ENCODE results near the gene ARHGAP42.
A peak's percentile ranks its signal among the peaks of the same experiment; 100 is the strongest.
"Not testable (repeated sequence)": the region's sequence is repeated elsewhere in the genome, so short reads cannot be mapped to it uniquely, and the experiment has no call there.

The ARHGAP42 gene

GRCh38 chr11:100687054-100687629, at the start of gene ARHGAP42:
Gene ARHGAP42 (plus strand): TSS chr11:100687288. CDS start chr11:100687679, 391 bp downstream.
- peak; percentile 40 to 46 for DNase-seq

- DNase-seq, result no peak
Measured at GRCh38 chr11:100637706-100638105, 49.4 kb upstream of the ARHGAP42 start.

- no peak for DNase-seq
Measured at GRCh38 chr11:100638648-100639047, 48.4 kb upstream of the ARHGAP42 start.

GRCh38 chr11:100639140-100639539, 47.9 kb upstream of the ARHGAP42 start:
- peak in 1 of 2 experiments; percentile 2 for DNase-seq

- DNase-seq, result no peak
Measured at GRCh38 chr11:100640071-100640470, 47.0 kb upstream of the ARHGAP42 start.

- peak in 1 of 2 experiments; percentile 12 for DNase-seq
Measured at GRCh38 chr11:100640646-100641045, 46.4 kb upstream of the ARHGAP42 start.

GRCh38 chr11:100641456-100641855, 45.6 kb upstream of the ARHGAP42 start:
- no peak for DNase-seq

GRCh38 chr11:100646545-100646944, 40.5 kb upstream of the ARHGAP42 start:
- no peak for DNase-seq

- no peak for DNase-seq
Measured at GRCh38 chr11:100647861-100648260, 39.2 kb upstream of the ARHGAP42 start.

- DNase-seq, result no peak
Measured at GRCh38 chr11:100663583-100663982, 23.5 kb upstream of the ARHGAP42 start.

GRCh38 chr11:100663996-100664395, 23.1 kb upstream of the ARHGAP42 start:
- no peak for DNase-seq

GRCh38 chr11:100666816-100667215, 20.3 kb upstream of the ARHGAP42 start:
- DNase-seq, result not testable (repeated sequence)

- DNase-seq, result no peak
Measured at GRCh38 chr11:100667449-100667848, 19.6 kb upstream of the ARHGAP42 start.

GRCh38 chr11:100670140-100670539, 16.9 kb upstream of the ARHGAP42 start:
- no peak for DNase-seq

GRCh38 chr11:100671471-100671870, 15.6 kb upstream of the ARHGAP42 start:
- no peak for DNase-seq

GRCh38 chr11:100672498-100673033, 14.5 kb upstream of the ARHGAP42 start:
- DNase-seq, result no peak

- DNase-seq, result no peak
Measured at GRCh38 chr11:100673063-100673462, 14.0 kb upstream of the ARHGAP42 start.

- DNase-seq, result no peak
Measured at GRCh38 chr11:100674212-100674611, 12.9 kb upstream of the ARHGAP42 start.

GRCh38 chr11:100675115-100675650, 11.9 kb upstream of the ARHGAP42 start:
- no peak for DNase-seq

GRCh38 chr11:100676901-100677300, 10.2 kb upstream of the ARHGAP42 start:
- no peak for DNase-seq

- DNase-seq, result no peak
Measured at GRCh38 chr11:100677796-100678195, 9.3 kb upstream of the ARHGAP42 start.

GRCh38 chr11:100680070-100680469, 7.0 kb upstream of the ARHGAP42 start:
- DNase-seq, result peak in 1 of 2 experiments; percentile 0

GRCh38 chr11:100681064-100681502, 6.0 kb upstream of the ARHGAP42 start:
- DNase-seq, result peak; percentile 89 to 96

- DNase-seq, result peak; percentile 7 to 11
Measured at GRCh38 chr11:100682247-100682969, 4.7 kb upstream of the ARHGAP42 start.
